Keratinocyte (primary cell): Measurements from ENCODE around the gene EVI5L. TPM values are rescaled to one million over a fixed set of nuclear protein-coding genes. Genes with fewer than 3 reads are reported as not detected.

Experiments
- DNase-seq: peaks from one replicate; pipeline ENCODE4 v3.0.0-alpha.2; 2011; ENCODE audit warnings: low read depth, missing footprints, low spot score
- FAIRE-seq: peaks from 2 replicates; lab custom pipeline; 2011; peaks lifted over from hg19 to GRCh38; lab: Jason Lieb, UNC
- H2AFZ ChIP-seq: 2 replicates; pipeline ENCODE4 v1.6.0; 2012; ENCODE audit warnings: low read length, control low read depth, inconsistent platforms; ENCODE audit not compliant: control insufficient read depth
- H3K27ac ChIP-seq: 2 replicates; pipeline ENCODE4 v1.5.1; 2011; ENCODE audit warnings: low read length; ENCODE audit not compliant: control insufficient read depth, insufficient read depth
- H3K27me3 ChIP-seq: 3 replicates; pipeline ENCODE4 v1.6.0; 2011; ENCODE audit warnings: low read length; ENCODE audit not compliant: control insufficient read depth, insufficient read depth; ENCODE audit errors: extremely low read depth
- H3K36me3 ChIP-seq, 2 experiments: 2 replicates in 1 of 2; 3 replicates in 1 of 2; pipeline ENCODE4 v1.5.1; 2011; ENCODE audit warnings: low read length in 2 of 2, mild to moderate bottlenecking in 1 of 2; ENCODE audit not compliant: control insufficient read depth in 2 of 2, insufficient read depth in 2 of 2; ENCODE audit errors: extremely low read depth in 1 of 2
- H3K4me1 ChIP-seq: 3 replicates; pipeline ENCODE4 v1.5.1; 2011; ENCODE audit warnings: low read length; ENCODE audit not compliant: control insufficient read depth, insufficient read depth; ENCODE audit errors: extremely low read depth
- H3K4me2 ChIP-seq: 3 replicates; pipeline ENCODE4 v1.6.0; 2011; ENCODE audit warnings: low read depth, low read length; ENCODE audit not compliant: control insufficient read depth, insufficient read depth; ENCODE audit errors: extremely low read depth
- H3K4me3 ChIP-seq, 3 experiments: fragments of 200-600 bp in 1 of 3; sonication (generic) in 1 of 3; 2 replicates in 2 of 3; 3 replicates in 1 of 3; pipeline ENCODE4 v1.5.1; 2011 to 2016; ENCODE audit warnings: low read length in 3 of 3, mild to moderate bottlenecking in 3 of 3, control low read depth in 2 of 3, inconsistent platforms in 1 of 3, low read depth in 1 of 3, mixed read lengths in 1 of 3, mixed run types in 1 of 3, moderate library complexity in 1 of 3; ENCODE audit not compliant: control insufficient read depth in 2 of 3, insufficient read depth in 2 of 3; ENCODE audit errors: extremely low read depth in 1 of 3
- H3K79me2 ChIP-seq: 2 replicates; pipeline ENCODE4 v1.6.0; 2012; ENCODE audit warnings: low read length; ENCODE audit not compliant: control insufficient read depth, insufficient read depth
- H3K9ac ChIP-seq: 3 replicates; pipeline ENCODE4 v1.6.0; 2011; ENCODE audit warnings: low read length; ENCODE audit not compliant: control insufficient read depth, insufficient read depth; ENCODE audit errors: extremely low read depth
- H3K9me1 ChIP-seq: 3 replicates; pipeline ENCODE4 v1.6.0; 2011; ENCODE audit warnings: low read length; ENCODE audit not compliant: control insufficient read depth, insufficient read depth; ENCODE audit errors: extremely low read depth
- H3K9me3 ChIP-seq: 2 replicates; pipeline ENCODE4 v1.5.1; 2012; ENCODE audit warnings: low read depth, low read length; ENCODE audit not compliant: control insufficient read depth
- H4K20me1 ChIP-seq: 3 replicates; pipeline ENCODE4 v1.6.0; 2011; ENCODE audit warnings: low read length; ENCODE audit not compliant: control insufficient read depth, insufficient read depth; ENCODE audit errors: extremely low read depth
- EZH2 ChIP-seq: IDR thresholded peaks from one replicate; pipeline ENCODE4 v1.6.1; 2012; ENCODE audit warnings: inconsistent platforms, mild to moderate bottlenecking, low read length, moderate library complexity
- dilution Hi-C: fragments of 300-500 bp; cut with MboI; formaldehyde crosslinking; loops from one replicate; pipeline ENCODE4 v1.7.0; 2020; ENCODE audit warnings: low sequenced_read_pairs; ENCODE audit not compliant: extremely low pct_ligation_motif_present
- polyA plus RNA-seq, 5 experiments: library from polyadenylated mRNA; depleted of rRNA in 3 of 5; stranded (reverse) in 3 of 5; stranded (forward) in 1 of 5; unstranded in 1 of 5; fragments of >200 nt; gene quantifications; 1 replicate in 1 of 5; 2 replicates in 3 of 5; 3 replicates in 1 of 5; pipeline versions ENCODE4 v1.2.1 to v1.2.3, GENCODE V29; 2011 to 2012; ENCODE audit warnings: missing spikeins in 2 of 5, low read depth in 1 of 5, low replicate concordance in 1 of 5
- TF ChIP-seq, protein P1 (sequence below), 3 experiments: IDR thresholded peaks in 1 of 3; conservative IDR thresholded peaks in 1 of 3; optimal IDR thresholded peaks in 1 of 3; 2 replicates in 2 of 3; 3 replicates in 1 of 3; pipeline versions ENCODE3 to v1.5.1; 2011; ENCODE audit warnings: low read length in 3 of 3, mild to moderate bottlenecking in 3 of 3, moderate library complexity in 2 of 3, control low read depth in 1 of 3, inconsistent platforms in 1 of 3; ENCODE audit not compliant: insufficient read depth in 2 of 3; ENCODE audit errors: extremely low read depth in 1 of 3

EVI5L gene
- polyA plus RNA-seq, 1 donor (not counting 4 experiments of a cell fraction or from before 2014, with no cell fraction given), result 7.5 TPM

DNA sequence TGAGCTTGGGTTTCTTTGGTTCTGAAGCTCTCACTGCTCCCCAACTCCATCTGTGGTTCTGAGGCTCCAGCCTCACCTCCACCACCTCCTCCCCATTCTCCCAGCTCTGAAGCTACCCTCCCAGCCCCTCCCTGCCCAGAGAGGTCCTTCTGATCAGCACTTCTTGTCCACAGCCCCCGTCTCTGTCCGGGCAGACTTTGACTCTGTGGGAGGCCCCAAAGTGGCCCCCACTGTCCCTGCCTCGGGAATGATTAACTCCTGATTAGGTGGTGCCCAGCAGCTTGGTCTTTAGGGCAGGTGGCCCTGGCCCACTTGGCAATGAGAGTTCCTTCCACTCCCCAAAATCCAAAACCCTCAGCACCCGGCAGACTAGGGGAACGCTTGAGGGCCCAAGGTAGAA is 14.4 kb downstream of the EVI5L start:
- Histone ChIP-seq H3K9ac (no peak overlapping the region), H2AFZ (no peak overlapping the region), H3K27ac (no peak overlapping the region), H3K36me3 (no peaks in the 10 kb centered on the region), H3K4me1 (no peaks in the 10 kb centered on the region), H3K27me3 (no peaks in the 10 kb centered on the region), H3K9me1 (no peaks in the 10 kb centered on the region), H3K4me3 (no peak overlapping the region), H4K20me1 (no peaks in the 10 kb centered on the region), H3K79me2 (peaks cover 4% of the 10 kb centered on the region), H3K9me3 (no peaks in the 10 kb centered on the region), H3K4me2 (no peak overlapping the region)
- dilution Hi-C loops, result no loop called here
- DNase-seq (no peak), FAIRE-seq (no peak)
- TF ChIP-seq, protein P1, sequence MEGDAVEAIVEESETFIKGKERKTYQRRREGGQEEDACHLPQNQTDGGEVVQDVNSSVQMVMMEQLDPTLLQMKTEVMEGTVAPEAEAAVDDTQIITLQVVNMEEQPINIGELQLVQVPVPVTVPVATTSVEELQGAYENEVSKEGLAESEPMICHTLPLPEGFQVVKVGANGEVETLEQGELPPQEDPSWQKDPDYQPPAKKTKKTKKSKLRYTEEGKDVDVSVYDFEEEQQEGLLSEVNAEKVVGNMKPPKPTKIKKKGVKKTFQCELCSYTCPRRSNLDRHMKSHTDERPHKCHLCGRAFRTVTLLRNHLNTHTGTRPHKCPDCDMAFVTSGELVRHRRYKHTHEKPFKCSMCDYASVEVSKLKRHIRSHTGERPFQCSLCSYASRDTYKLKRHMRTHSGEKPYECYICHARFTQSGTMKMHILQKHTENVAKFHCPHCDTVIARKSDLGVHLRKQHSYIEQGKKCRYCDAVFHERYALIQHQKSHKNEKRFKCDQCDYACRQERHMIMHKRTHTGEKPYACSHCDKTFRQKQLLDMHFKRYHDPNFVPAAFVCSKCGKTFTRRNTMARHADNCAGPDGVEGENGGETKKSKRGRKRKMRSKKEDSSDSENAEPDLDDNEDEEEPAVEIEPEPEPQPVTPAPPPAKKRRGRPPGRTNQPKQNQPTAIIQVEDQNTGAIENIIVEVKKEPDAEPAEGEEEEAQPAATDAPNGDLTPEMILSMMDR (optimal IDR thresholded peaks at IDR 0.05 in 1 of 3, IDR thresholded peaks at IDR 0.05 in 1 of 3, conservative IDR thresholded peaks at IDR 0.05 in 1 of 3; ENCODE audit: extremely low read depth in 1 of 3, insufficient read depth in 2 of 3, low read length in 3 of 3), result no peak
- no peak for TF ChIP-seq EZH2

DNA sequence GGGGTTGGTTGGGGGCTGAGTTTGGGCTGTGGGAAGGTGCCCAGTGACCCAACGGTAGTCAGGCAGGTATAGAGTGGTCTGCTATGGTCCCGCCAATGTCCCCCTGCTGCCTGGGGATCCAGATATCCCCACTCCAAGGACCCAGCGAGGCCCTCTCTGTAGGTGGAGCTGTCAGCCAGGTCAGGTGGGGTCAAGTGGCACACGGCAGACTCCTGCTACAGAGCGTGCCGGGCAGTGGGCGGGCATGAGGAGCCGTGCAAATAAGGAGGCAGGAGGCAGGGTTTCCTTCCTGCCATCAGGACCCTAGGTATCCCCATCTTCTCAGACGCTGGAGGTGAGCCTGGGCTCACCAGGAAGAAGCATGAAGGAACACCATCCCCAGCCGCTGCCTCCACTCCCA is 14.9 kb downstream of the EVI5L start:
- H3K36me3 ChIP-seq, result no peaks in the 10 kb centered on the region
- DNase-seq (no peak), FAIRE-seq (no peak)
- H3K9me3 ChIP-seq, result no peaks in the 10 kb centered on the region
- no peak for TF ChIP-seq EZH2
- TF ChIP-seq, protein P1 (optimal IDR thresholded peaks at IDR 0.05 in 1 of 3, IDR thresholded peaks at IDR 0.05 in 1 of 3, conservative IDR thresholded peaks at IDR 0.05 in 1 of 3; ENCODE audit: extremely low read depth in 1 of 3, insufficient read depth in 2 of 3, low read length in 3 of 3), result no peak
- no peak overlapping the region for H3K9ac ChIP-seq
- no peak overlapping the region for H3K4me3 ChIP-seq
- H3K4me1 ChIP-seq, result peaks cover under 1% of the 10 kb centered on the region
- H3K27ac ChIP-seq, result no peak overlapping the region
- no peaks in the 10 kb centered on the region for H3K27me3 ChIP-seq
- no peaks in the 10 kb centered on the region for H4K20me1 ChIP-seq
- H3K9me1 ChIP-seq, result no peaks in the 10 kb centered on the region
- H3K4me2 ChIP-seq, result no peak overlapping the region
- no peak overlapping the region for H2AFZ ChIP-seq
- dilution Hi-C loops, result no loop called here
- H3K79me2 ChIP-seq, result peaks cover 4% of the 10 kb centered on the region
